Esophagus muscularis mucosa (tissue), 3 donors: ENCODE measurements around the gene MKRN2.

Source experiments
- POLR2A ChIP-seq: fragments of 450-650 bp; IDR thresholded peaks from one replicate; pipeline ENCODE4 v1.6.1; 2017; ENCODE audit warnings: antibody characterized with exemption, moderate library complexity, mild to moderate bottlenecking, low read depth
- POLR2AphosphoS5 ChIP-seq, 2 donors: sonication (generic); formaldehyde crosslinking; IDR thresholded peaks; one replicate each; pipeline ENCODE4 v1.6.1; 2017; ENCODE audit warnings: antibody characterized with exemption in 2 of 2
- TF ChIP-seq, protein P1 (sequence below), 3 experiments: fragments of 200-600 bp in 2 of 3; fragments of 450-650 bp in 1 of 3; sonication (generic) in 2 of 3; IDR thresholded peaks; one replicate each; pipeline ENCODE4 v1.5.1; 2017 to 2019; ENCODE audit warnings: antibody characterized with exemption in 3 of 3, mild to moderate bottlenecking in 2 of 3, moderate library complexity in 1 of 3

DNA sequence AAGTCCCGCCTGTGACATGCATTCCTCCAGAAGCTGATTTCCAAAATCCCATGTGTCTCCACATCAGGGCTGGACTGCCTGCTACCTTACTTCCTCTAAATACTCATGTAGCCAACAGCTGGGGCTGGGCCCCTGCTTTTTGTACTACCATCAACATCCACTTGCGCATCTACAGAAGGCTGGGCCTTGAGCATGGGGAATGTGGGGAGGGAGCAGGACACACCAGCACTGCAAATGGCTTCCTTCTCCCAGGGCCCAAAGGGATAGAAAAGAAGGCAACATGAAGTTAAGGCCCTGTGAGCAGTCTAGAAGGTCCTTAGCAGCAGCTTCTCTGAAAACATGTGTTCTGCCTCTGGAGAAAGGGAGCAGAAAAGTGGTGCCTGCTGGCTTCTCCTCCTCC, 27.2 kb downstream of the MKRN2 start:
- TF ChIP-seq, protein P1, sequence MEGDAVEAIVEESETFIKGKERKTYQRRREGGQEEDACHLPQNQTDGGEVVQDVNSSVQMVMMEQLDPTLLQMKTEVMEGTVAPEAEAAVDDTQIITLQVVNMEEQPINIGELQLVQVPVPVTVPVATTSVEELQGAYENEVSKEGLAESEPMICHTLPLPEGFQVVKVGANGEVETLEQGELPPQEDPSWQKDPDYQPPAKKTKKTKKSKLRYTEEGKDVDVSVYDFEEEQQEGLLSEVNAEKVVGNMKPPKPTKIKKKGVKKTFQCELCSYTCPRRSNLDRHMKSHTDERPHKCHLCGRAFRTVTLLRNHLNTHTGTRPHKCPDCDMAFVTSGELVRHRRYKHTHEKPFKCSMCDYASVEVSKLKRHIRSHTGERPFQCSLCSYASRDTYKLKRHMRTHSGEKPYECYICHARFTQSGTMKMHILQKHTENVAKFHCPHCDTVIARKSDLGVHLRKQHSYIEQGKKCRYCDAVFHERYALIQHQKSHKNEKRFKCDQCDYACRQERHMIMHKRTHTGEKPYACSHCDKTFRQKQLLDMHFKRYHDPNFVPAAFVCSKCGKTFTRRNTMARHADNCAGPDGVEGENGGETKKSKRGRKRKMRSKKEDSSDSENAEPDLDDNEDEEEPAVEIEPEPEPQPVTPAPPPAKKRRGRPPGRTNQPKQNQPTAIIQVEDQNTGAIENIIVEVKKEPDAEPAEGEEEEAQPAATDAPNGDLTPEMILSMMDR (IDR thresholded peaks at IDR 0.05), result no peak
- no peak for TF ChIP-seq POLR2A
- no peak for TF ChIP-seq POLR2AphosphoS5 (IDR thresholded peaks at IDR 0.05)
